ENCODE measurements around the gene IGSF11.

The IGSF11 gene

GRCh38 chr3:118938183-118938961, 96.3 kb downstream of the IGSF11 start:
- H3K9ac ChIP-seq (ENCODE audit: insufficient read length): no peak overlapping the region
- H3K36me3 ChIP-seq (ENCODE audit: insufficient read depth, low read length): no peaks in the 10 kb centered on the region
- no peak for DNase-seq (ENCODE audit: low read depth, low spot score)
- no peak overlapping the region for H3K27ac ChIP-seq
- no peaks in the 10 kb centered on the region for H3K9me3 ChIP-seq (ENCODE audit: low read depth, low read length)
- H3K4me3 ChIP-seq: no peak overlapping the region
- TF ChIP-seq POLR2AphosphoS5 (IDR thresholded peaks at IDR 0.05; ENCODE audit: borderline replicate concordance, low read depth, low read length) (no peak), FOXP2 (optimal IDR thresholded peaks at IDR 0.05; ENCODE audit: control extremely low read depth, extremely low read length, insufficient read depth) (no peak), EZH2 (IDR thresholded peaks at IDR 0.05) (no peak)

DNA sequence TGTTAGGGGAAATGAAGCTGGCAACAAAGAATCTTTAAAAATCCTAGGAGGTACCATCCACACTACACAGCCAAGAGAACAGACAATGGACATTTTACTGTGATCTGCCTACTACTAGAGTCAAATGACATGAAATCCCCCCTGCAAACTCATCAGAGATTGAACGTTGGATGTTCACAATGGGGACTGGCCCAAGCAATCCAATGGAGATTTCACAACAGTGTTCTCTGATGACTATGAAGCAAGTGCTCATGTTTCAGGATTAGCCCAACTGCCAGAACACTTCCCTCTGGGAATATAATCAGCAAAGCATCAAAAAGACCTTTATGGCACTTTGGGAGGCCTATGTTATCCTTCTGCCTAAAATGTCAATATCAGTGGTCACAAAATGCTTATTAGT, 97.8 kb downstream of the IGSF11 start:
- no peaks in the 10 kb centered on the region for H3K36me3 ChIP-seq (ENCODE audit: insufficient read depth, low read length)
- H3K27ac ChIP-seq: no peak overlapping the region
- no peak overlapping the region for H3K9ac ChIP-seq (ENCODE audit: insufficient read length)
- no peak for DNase-seq (ENCODE audit: low read depth, low spot score)
- no peak overlapping the region for H3K4me3 ChIP-seq
- no peak for TF ChIP-seq FOXP2 (optimal IDR thresholded peaks at IDR 0.05; ENCODE audit: control extremely low read depth, extremely low read length, insufficient read depth)
- TF ChIP-seq POLR2AphosphoS5 (IDR thresholded peaks at IDR 0.05; ENCODE audit: borderline replicate concordance, low read depth, low read length): no peak
- TF ChIP-seq EZH2 (IDR thresholded peaks at IDR 0.05): no peak
- no peaks in the 10 kb centered on the region for H3K9me3 ChIP-seq (ENCODE audit: low read depth, low read length)

DNA sequence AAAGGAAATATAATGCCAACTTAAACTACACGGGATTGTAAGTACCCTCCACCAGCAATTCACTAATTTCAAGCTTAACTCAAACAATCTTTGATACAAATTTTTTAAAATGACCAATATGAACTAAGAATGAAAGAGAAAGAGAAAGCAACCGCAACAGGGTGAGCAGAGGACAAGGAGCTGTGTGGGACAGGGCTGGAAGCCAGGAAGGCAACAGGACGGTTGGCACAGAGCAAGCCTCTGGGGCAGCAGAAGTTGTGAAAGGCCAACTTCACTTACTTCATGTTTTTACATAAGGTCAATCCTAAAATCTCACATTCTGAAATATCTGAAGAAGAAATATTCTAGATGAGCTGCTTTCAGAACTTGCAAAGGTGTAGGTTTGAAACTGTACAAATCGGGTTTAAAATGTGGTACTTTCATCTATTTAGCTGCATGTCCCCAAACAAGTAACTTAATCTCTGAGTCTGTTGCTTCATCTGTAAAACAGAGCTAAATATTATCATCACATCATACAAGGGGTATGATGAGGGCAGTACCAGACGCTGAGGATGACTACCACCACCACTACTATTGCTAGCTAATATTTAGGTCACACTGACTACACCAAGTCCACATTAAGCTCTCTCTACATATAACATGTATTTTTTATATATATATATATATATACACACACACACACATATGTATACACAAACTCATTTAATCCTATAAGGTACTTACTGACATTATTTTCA, 101.7 kb downstream of the IGSF11 start:
- Histone ChIP-seq H3K36me3 (ENCODE audit: insufficient read depth, low read length) (no peaks in the 10 kb centered on the region), H3K9me3 (ENCODE audit: low read depth, low read length) (no peaks in the 10 kb centered on the region), H3K4me3 (no peak overlapping the region), H3K9ac (ENCODE audit: insufficient read length) (no peak overlapping the region), H3K27ac (no peak overlapping the region)
- DNase-seq (ENCODE audit: low read depth, low spot score): no peak
- TF ChIP-seq POLR2AphosphoS5 (IDR thresholded peaks at IDR 0.05; ENCODE audit: borderline replicate concordance, low read depth, low read length): no peak
- TF ChIP-seq FOXP2 (optimal IDR thresholded peaks at IDR 0.05; ENCODE audit: control extremely low read depth, extremely low read length, insufficient read depth): no peak

- Histone ChIP-seq H3K9ac (ENCODE audit: insufficient read length) (no peak overlapping the region), H3K36me3 (ENCODE audit: insufficient read depth, low read length) (no peaks in the 10 kb centered on the region), H3K4me3 (no peak overlapping the region), H3K9me3 (ENCODE audit: low read depth, low read length) (no peaks in the 10 kb centered on the region), H3K27ac (no peak overlapping the region)
- no peak for TF ChIP-seq POLR2AphosphoS5 (IDR thresholded peaks at IDR 0.05; ENCODE audit: borderline replicate concordance, low read depth, low read length)
- no peak for TF ChIP-seq FOXP2 (optimal IDR thresholded peaks at IDR 0.05; ENCODE audit: control extremely low read depth, extremely low read length, insufficient read depth)
- TF ChIP-seq EZH2 (IDR thresholded peaks at IDR 0.05): no peak
- no peak for DNase-seq (ENCODE audit: low read depth, low spot score)
These were observed 102.7 kb downstream of the IGSF11 start for GRCh38 chr3:118931996-118932395.

- H3K9me3 ChIP-seq (ENCODE audit: low read depth, low read length): no peaks in the 10 kb centered on the region
- H3K36me3 ChIP-seq (ENCODE audit: insufficient read depth, low read length): no peaks in the 10 kb centered on the region
- H3K27ac ChIP-seq: no peak overlapping the region
- no peak for TF ChIP-seq FOXP2 (optimal IDR thresholded peaks at IDR 0.05; ENCODE audit: control extremely low read depth, extremely low read length, insufficient read depth)
- no peak for TF ChIP-seq EZH2 (IDR thresholded peaks at IDR 0.05)
- TF ChIP-seq POLR2AphosphoS5 (IDR thresholded peaks at IDR 0.05; ENCODE audit: borderline replicate concordance, low read depth, low read length): no peak
- H3K9ac ChIP-seq (ENCODE audit: insufficient read length): no peak overlapping the region
- H3K4me3 ChIP-seq: no peak overlapping the region
- DNase-seq (ENCODE audit: low read depth, low spot score): no peak
These were observed 107.2 kb downstream of the IGSF11 start for GRCh38 chr3:118927449-118927848.

GRCh38 chr3:118912188-118912587, 122.5 kb downstream of the IGSF11 start:
- TF ChIP-seq FOXP2 (optimal IDR thresholded peaks at IDR 0.05; ENCODE audit: control extremely low read depth, extremely low read length, insufficient read depth) (no peak), POLR2AphosphoS5 (IDR thresholded peaks at IDR 0.05; ENCODE audit: borderline replicate concordance, low read depth, low read length) (no peak), EZH2 (IDR thresholded peaks at IDR 0.05) (no peak)
- no peak for DNase-seq (ENCODE audit: low read depth, low spot score)

DNA sequence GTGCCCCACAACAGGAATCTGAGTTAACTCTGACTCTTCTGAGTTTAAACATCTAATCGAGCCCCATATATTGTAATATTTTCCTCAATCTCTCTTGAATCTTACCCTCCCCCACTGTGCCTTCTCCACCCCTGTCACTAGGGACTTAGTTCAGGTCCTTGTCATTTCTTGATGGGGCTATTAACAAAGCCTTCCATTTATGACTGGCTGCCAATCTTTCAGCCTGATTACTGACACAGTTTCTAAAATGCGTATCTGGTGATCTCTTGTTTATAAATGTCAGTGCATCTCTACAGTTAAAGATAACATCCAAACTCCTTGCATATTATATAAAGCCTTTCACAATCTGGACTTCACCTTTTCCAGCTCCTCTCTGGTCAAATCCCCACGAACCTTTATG, 124.3 kb downstream of the IGSF11 start:
- no peak for DNase-seq (ENCODE audit: low read depth, low spot score)
- Histone ChIP-seq H3K27ac (no peak overlapping the region), H3K4me3 (no peak overlapping the region), H3K9ac (ENCODE audit: insufficient read length) (no peak overlapping the region), H3K9me3 (ENCODE audit: low read depth, low read length) (no peaks in the 10 kb centered on the region), H3K36me3 (ENCODE audit: insufficient read depth, low read length) (no peaks in the 10 kb centered on the region)
- no peak for TF ChIP-seq EZH2 (IDR thresholded peaks at IDR 0.05)
- no peak for TF ChIP-seq POLR2AphosphoS5 (IDR thresholded peaks at IDR 0.05; ENCODE audit: borderline replicate concordance, low read depth, low read length)
- TF ChIP-seq FOXP2 (optimal IDR thresholded peaks at IDR 0.05; ENCODE audit: control extremely low read depth, extremely low read length, insufficient read depth): no peak

More at GRCh38 chr3:118912188-118912587, 122.5 kb downstream of the IGSF11 start:
- Histone ChIP-seq H3K4me3 (no peak overlapping the region), H3K9me3 (ENCODE audit: low read depth, low read length) (no peaks in the 10 kb centered on the region), H3K36me3 (ENCODE audit: insufficient read depth, low read length) (no peaks in the 10 kb centered on the region), H3K9ac (ENCODE audit: insufficient read length) (no peak overlapping the region), H3K27ac (no peak overlapping the region)

DNA sequence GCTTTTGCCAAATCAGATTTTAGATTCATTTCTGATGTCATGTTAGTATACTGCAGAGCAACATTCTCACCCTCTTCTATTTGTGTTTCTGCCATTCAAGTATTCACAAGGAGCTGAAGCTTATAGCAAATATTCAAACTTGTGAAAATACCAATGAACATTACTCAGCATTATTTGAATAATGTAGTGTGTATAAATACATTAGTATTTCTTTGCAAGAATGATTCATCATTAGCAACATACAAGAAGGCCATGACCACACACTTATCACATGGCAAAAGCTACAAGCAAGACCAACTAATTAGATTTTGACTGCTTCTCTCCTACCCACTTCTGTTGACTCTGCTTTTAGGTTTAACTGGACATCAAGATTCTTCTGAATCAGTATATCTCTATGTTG, 124.9 kb downstream of the IGSF11 start:
- H3K4me3 ChIP-seq: no peak overlapping the region
- no peak for DNase-seq (ENCODE audit: low read depth, low spot score)
- no peak overlapping the region for H3K27ac ChIP-seq
- TF ChIP-seq EZH2 (IDR thresholded peaks at IDR 0.05): no peak
- TF ChIP-seq POLR2AphosphoS5 (IDR thresholded peaks at IDR 0.05; ENCODE audit: borderline replicate concordance, low read depth, low read length): no peak
- TF ChIP-seq FOXP2 (optimal IDR thresholded peaks at IDR 0.05; ENCODE audit: control extremely low read depth, extremely low read length, insufficient read depth): no peak
- H3K9ac ChIP-seq (ENCODE audit: insufficient read length): no peak overlapping the region
- no peaks in the 10 kb centered on the region for H3K36me3 ChIP-seq (ENCODE audit: insufficient read depth, low read length)
- H3K9me3 ChIP-seq (ENCODE audit: low read depth, low read length): no peaks in the 10 kb centered on the region

Data from SK-N-MC (cell line).